Natural killer cell (primary cell): ENCODE measurements around the gene RHEB. TPM values are rescaled to one million over a fixed set of nuclear protein-coding genes. Genes with fewer than 3 reads are reported as not detected.
A peak's percentile ranks its signal among the peaks of the same experiment; 100 is the strongest.

Experiments
- ATAC-seq, 3 donors: fragments of 150-1000 bp in 2 of 3; fragments of 200-7000 bp in 1 of 3; cut with Tn5 transposase; 1 replicate in 1 of 3; 2 replicates in 2 of 3; pipeline ENCODE4 v1.10.0; 2021; ENCODE audit warnings: mild to moderate bottlenecking in 2 of 3, moderate library complexity in 2 of 3
- DNase-seq, 2 donors: peaks; one replicate each; pipeline versions ENCODE4 v3.0.0 to v3.0.0-alpha.2; 2013 to 2021; ENCODE audit warnings: mixed read lengths in 1 of 2
- H3K27ac ChIP-seq: one replicate; pipeline ENCODE4 v1.5.1; 2013; ENCODE audit warnings: mild to moderate bottlenecking, low read length
- H3K27me3 ChIP-seq: one replicate; pipeline ENCODE4 v1.6.1; 2013; ENCODE audit warnings: low read length; ENCODE audit not compliant: control insufficient read depth, insufficient read depth
- H3K36me3 ChIP-seq: one replicate; pipeline ENCODE4 v1.6.1; 2013; ENCODE audit warnings: low read length; ENCODE audit not compliant: control insufficient read depth, insufficient read depth
- H3K4me1 ChIP-seq: one replicate; pipeline ENCODE4 v1.6.1; 2013; ENCODE audit warnings: low read length; ENCODE audit not compliant: control insufficient read depth, insufficient read depth
- H3K4me3 ChIP-seq: one replicate; pipeline ENCODE4 v1.5.1; 2013; ENCODE audit warnings: low read length
- H3K9me3 ChIP-seq: one replicate; pipeline ENCODE4 v1.6.1; 2013; ENCODE audit warnings: low read length; ENCODE audit not compliant: control insufficient read depth, insufficient read depth
- H3K27ac Mint-ChIP-seq, 2 donors: one replicate each; pipeline ENCODE4 v1.8.0; 2022; ENCODE audit warnings: mild to moderate bottlenecking in 2 of 2, mixed read lengths in 2 of 2, moderate library complexity in 1 of 2
- H3K27me3 Mint-ChIP-seq, 2 donors: one replicate each; pipeline ENCODE4 v1.8.0; 2022; ENCODE audit warnings: low read depth in 2 of 2, mixed read lengths in 2 of 2
- H3K36me3 Mint-ChIP-seq: one replicate; pipeline ENCODE4 v1.8.0; 2022; ENCODE audit warnings: mixed read lengths
- H3K4me1 Mint-ChIP-seq, 2 donors: one replicate each; pipeline ENCODE4 v1.8.0; 2022; ENCODE audit warnings: mixed read lengths in 2 of 2
- H3K4me3 Mint-ChIP-seq: one replicate; pipeline ENCODE4 v1.8.0; 2022; ENCODE audit warnings: mild to moderate bottlenecking, moderate library complexity, mixed read lengths
- H3K9me3 Mint-ChIP-seq, 2 donors: one replicate each; pipeline ENCODE4 v1.8.0; 2022; ENCODE audit warnings: mixed read lengths in 2 of 2
- CTCF ChIP-seq: fragments of 200-600 bp; IDR thresholded peaks from one replicate; pipeline ENCODE4 v1.8.0; 2022; ENCODE audit warnings: antibody characterized with exemption
- WGBS: methylation state at CpG from one replicate; pipeline ENCODE4 v1.1.7; 2013; ENCODE audit warnings: missing lambda C conversion rate; ENCODE audit not compliant: insufficient coverage; 5-methylcytosine and 5-hydroxymethylcytosine counted together
- intact Hi-C: fragments of 100-400 bp; cut with micrococcal nuclease; formaldehyde crosslinking; loops from one replicate; pipeline ENCODE4 v1.14.2; 2022
- total RNA-seq, 4 donors: library from RNA; stranded (reverse); fragments of 120-200 nt in 1 of 4; gene quantifications; one replicate each; pipeline versions ENCODE4 v1.2.3 to v1.2.4, GENCODE V29; 2013 to 2022

The RHEB gene
- total RNA-seq, 3 donors from 2014 or later (not counting 1 experiment from before 2014, with no cell fraction given) = 51.0 to 63.3 (median 63.3) TPM

GRCh38 chr7:151429237-151429559 lies 90.5 kb downstream of the RHEB start:
- Histone ChIP-seq H3K36me3 (no peaks in the 10 kb centered on the region), H3K27me3 (peaks cover 10% of the 10 kb centered on the region), H3K27ac (peak overlapping the region; percentile 61), H3K4me3 (no peak overlapping the region), H3K4me1 (peaks cover 63% of the 10 kb centered on the region), H3K9me3 (no peaks in the 10 kb centered on the region)
- WGBS = 90% methylated on average over 5 of the region's 5 CpGs
- H3K4me1 Mint-ChIP-seq = peaks cover 12 to 19% of the 10 kb centered on the region in 2 donors
- H3K36me3 Mint-ChIP-seq = no peaks in the 10 kb centered on the region
- peak overlapping the region in 1 of 2 donors; percentile 72 for H3K27ac Mint-ChIP-seq
- intact Hi-C loops = no loop called here
- DNase-seq (no peak), ATAC-seq (no peak)
- TF ChIP-seq CTCF = no peak
- no peaks in the 10 kb centered on the region for H3K9me3 Mint-ChIP-seq
- H3K27me3 Mint-ChIP-seq = peaks cover 0 to 13% of the 10 kb centered on the region in 2 donors
- H3K4me3 Mint-ChIP-seq = no peak overlapping the region

GRCh38 chr7:151428378-151429236 lies 91.1 kb downstream of the RHEB start:
- Mint-ChIP-seq H3K9me3 (no peaks in the 10 kb centered on the region), H3K27me3 (peaks cover 0 to 13% of the 10 kb centered on the region in 2 donors), H3K36me3 (no peaks in the 10 kb centered on the region), H3K27ac (no peak overlapping the region), H3K4me3 (no peak overlapping the region), H3K4me1 (peaks cover 12 to 19% of the 10 kb centered on the region in 2 donors)
- ATAC-seq (no peak), DNase-seq (no peak)
- Histone ChIP-seq H3K27me3 (peaks cover 10% of the 10 kb centered on the region), H3K36me3 (no peaks in the 10 kb centered on the region), H3K4me1 (peaks cover 62% of the 10 kb centered on the region), H3K4me3 (no peak overlapping the region), H3K27ac (no peak overlapping the region), H3K9me3 (no peaks in the 10 kb centered on the region)
- WGBS = 74% methylated on average over 12 of the region's 13 CpGs
- no peak for TF ChIP-seq CTCF
- intact Hi-C loops = no loop called here

GRCh38 chr7:151427705-151428377 lies 91.9 kb downstream of the RHEB start:
- Histone ChIP-seq H3K4me3 (no peak overlapping the region), H3K27me3 (peaks cover 10% of the 10 kb centered on the region), H3K4me1 (peaks cover 54% of the 10 kb centered on the region), H3K9me3 (no peaks in the 10 kb centered on the region), H3K36me3 (no peaks in the 10 kb centered on the region), H3K27ac (no peak overlapping the region)
- Mint-ChIP-seq H3K4me1 (peaks cover 12 to 15% of the 10 kb centered on the region in 2 donors), H3K9me3 (no peaks in the 10 kb centered on the region), H3K4me3 (no peak overlapping the region), H3K27ac (no peak overlapping the region), H3K27me3 (peaks cover 4 to 13% of the 10 kb centered on the region in 2 donors), H3K36me3 (no peaks in the 10 kb centered on the region)
- 76% methylated on average over 9 of the region's 10 CpGs for WGBS
- intact Hi-C loops = no loop called here
- ATAC-seq (no peak), DNase-seq (peak in 1 of 2 donors; percentile 41)
- TF ChIP-seq CTCF = no peak
